Type B pancreatic cell (in vitro differentiated cells): ENCODE results near the gene LRBA. TPM values are rescaled to one million over a fixed set of nuclear protein-coding genes. Genes with fewer than 3 reads are reported as not detected.
"Not testable (repeated sequence)": the region's sequence is repeated elsewhere in the genome, so short reads cannot be mapped to it uniquely, and the experiment has no call there.

Experiments
- DNase-seq: peaks from one replicate; pipeline ENCODE4 v3.0.0; 2021; ENCODE audit warnings: mixed read lengths; ENCODE audit not compliant: unreplicated experiment; ENCODE audit errors: extremely low spot score
- H3K27ac Mint-ChIP-seq: 2 replicates; pipeline ENCODE4 v1.8.0; 2021; ENCODE audit warnings: mild to moderate bottlenecking, mixed read lengths
- H3K27me3 Mint-ChIP-seq: 2 replicates; pipeline ENCODE4 v1.8.0; 2021; ENCODE audit warnings: mixed read lengths
- H3K36me3 Mint-ChIP-seq: 2 replicates; pipeline ENCODE4 v1.8.0; 2021; ENCODE audit warnings: mixed read lengths
- H3K4me1 Mint-ChIP-seq: one replicate; pipeline ENCODE4 v1.8.0; 2021; ENCODE audit warnings: mixed read lengths; ENCODE audit not compliant: unreplicated experiment
- H3K4me3 Mint-ChIP-seq: 2 replicates; pipeline ENCODE4 v1.8.0; 2021; ENCODE audit warnings: mild to moderate bottlenecking, mixed read lengths
- H3K9me3 Mint-ChIP-seq: 2 replicates; pipeline ENCODE4 v1.8.0; 2021; ENCODE audit warnings: mixed read lengths
- total RNA-seq: library from RNA; stranded (reverse); gene quantifications from 2 replicates; pipeline ENCODE4 v1.2.1, GENCODE V29; 2021; ENCODE audit warnings: low replicate concordance
- TF ChIP-seq, protein P1 (sequence below): fragments of 200-600 bp; sonication (generic); conservative IDR thresholded peaks from 2 replicates; pipeline ENCODE4 v1.5.0; 2021; ENCODE audit warnings: antibody characterized with exemption, mild to moderate bottlenecking

LRBA gene
- total RNA-seq, 1 donor from 2014 or later: 64.5 TPM

DNA sequence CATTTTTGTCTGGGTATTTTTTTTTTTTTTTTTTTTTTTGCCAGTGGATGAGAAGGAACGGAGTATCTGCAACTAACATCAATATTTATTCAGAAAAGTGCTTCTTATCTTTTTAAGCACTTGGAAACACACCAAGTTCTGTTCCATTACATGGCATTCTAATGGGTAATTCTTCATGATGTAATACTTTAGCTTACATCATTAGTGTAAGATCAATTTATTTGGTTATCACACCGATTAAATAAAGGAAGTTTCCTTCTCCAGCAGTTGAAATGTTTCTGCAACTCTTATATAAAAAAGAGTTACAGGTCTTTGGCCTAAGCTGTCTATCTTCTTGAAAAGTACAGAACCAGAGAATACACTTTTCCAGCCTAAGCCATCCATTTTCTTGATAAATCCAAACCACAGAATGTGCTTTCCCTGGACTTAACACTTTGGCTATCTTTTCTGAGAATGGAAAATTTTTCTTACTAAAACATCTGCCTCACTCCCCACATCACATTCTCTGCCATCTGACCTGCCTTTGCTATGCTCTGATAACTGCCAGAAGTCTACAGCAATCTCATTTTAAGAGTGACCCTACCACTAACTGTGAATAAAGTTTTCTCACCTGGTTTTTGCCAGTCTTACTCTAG, 625.1 kb downstream of the LRBA start:
- no peak overlapping the region for H3K4me3 Mint-ChIP-seq
- no peaks in the 10 kb centered on the region for H3K27me3 Mint-ChIP-seq
- H3K27ac Mint-ChIP-seq: no peak overlapping the region
- DNase-seq: no peak
- H3K36me3 Mint-ChIP-seq: peaks cover 28% of the 10 kb centered on the region
- TF ChIP-seq, protein P1, sequence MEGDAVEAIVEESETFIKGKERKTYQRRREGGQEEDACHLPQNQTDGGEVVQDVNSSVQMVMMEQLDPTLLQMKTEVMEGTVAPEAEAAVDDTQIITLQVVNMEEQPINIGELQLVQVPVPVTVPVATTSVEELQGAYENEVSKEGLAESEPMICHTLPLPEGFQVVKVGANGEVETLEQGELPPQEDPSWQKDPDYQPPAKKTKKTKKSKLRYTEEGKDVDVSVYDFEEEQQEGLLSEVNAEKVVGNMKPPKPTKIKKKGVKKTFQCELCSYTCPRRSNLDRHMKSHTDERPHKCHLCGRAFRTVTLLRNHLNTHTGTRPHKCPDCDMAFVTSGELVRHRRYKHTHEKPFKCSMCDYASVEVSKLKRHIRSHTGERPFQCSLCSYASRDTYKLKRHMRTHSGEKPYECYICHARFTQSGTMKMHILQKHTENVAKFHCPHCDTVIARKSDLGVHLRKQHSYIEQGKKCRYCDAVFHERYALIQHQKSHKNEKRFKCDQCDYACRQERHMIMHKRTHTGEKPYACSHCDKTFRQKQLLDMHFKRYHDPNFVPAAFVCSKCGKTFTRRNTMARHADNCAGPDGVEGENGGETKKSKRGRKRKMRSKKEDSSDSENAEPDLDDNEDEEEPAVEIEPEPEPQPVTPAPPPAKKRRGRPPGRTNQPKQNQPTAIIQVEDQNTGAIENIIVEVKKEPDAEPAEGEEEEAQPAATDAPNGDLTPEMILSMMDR: no peak
- H3K4me1 Mint-ChIP-seq: peaks cover 4% of the 10 kb centered on the region
- H3K9me3 Mint-ChIP-seq: peaks cover 7% of the 10 kb centered on the region

DNA sequence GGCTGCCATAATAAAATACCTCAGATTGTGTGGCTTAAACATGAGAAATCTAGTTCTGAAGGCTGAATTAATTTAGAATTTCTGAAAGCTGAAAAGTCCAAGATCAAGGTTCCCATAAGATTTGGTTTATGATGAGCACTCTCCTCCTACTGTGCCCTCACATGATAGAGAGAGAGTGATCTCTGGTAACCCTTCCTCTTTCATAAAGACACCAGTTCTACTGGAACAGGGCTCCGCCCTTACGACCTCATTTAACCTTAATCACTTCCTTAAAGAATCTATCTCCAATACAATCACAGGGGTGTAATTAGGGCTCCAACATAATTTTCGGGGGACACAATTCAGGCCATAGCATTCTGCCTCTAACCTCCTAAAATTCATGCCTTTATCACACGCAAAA, 627.1 kb downstream of the LRBA start:
- Mint-ChIP-seq H3K27me3 (no peaks in the 10 kb centered on the region), H3K4me3 (no peak overlapping the region), H3K27ac (no peak overlapping the region), H3K36me3 (peaks cover 24% of the 10 kb centered on the region), H3K4me1 (peaks cover 8% of the 10 kb centered on the region), H3K9me3 (peaks cover 7% of the 10 kb centered on the region)
- TF ChIP-seq, protein P1: no peak
- no peak for DNase-seq

- H3K27ac Mint-ChIP-seq, DNase-seq, H3K9me3 Mint-ChIP-seq, H3K4me3 Mint-ChIP-seq, H3K27me3 Mint-ChIP-seq, H3K4me1 Mint-ChIP-seq: not testable (repeated sequence)
- peaks cover 15% of the 10 kb centered on the region for H3K36me3 Mint-ChIP-seq
Observed at GRCh38 chr4:150386415-150386814, 628.7 kb downstream of the LRBA start.

- TF ChIP-seq, protein P1: no peak
- no peak for DNase-seq
Observed at GRCh38 chr4:150385606-150386005, 629.5 kb downstream of the LRBA start.

GRCh38 chr4:150384249-150384648, 630.8 kb downstream of the LRBA start:
- H3K27me3 Mint-ChIP-seq: no peaks in the 10 kb centered on the region
- H3K36me3 Mint-ChIP-seq: peaks cover 15% of the 10 kb centered on the region
- no peak overlapping the region for H3K27ac Mint-ChIP-seq
- DNase-seq: no peak
- TF ChIP-seq, protein P1: no peak
- H3K4me1 Mint-ChIP-seq: peaks cover 8% of the 10 kb centered on the region
- H3K9me3 Mint-ChIP-seq: peaks cover 7% of the 10 kb centered on the region
- H3K4me3 Mint-ChIP-seq: no peak overlapping the region

More at GRCh38 chr4:150385606-150386005, 629.5 kb downstream of the LRBA start:
- peaks cover 7% of the 10 kb centered on the region for H3K9me3 Mint-ChIP-seq
- H3K4me3 Mint-ChIP-seq: no peak overlapping the region
- peak overlapping the region; percentile 1 for H3K27ac Mint-ChIP-seq
- peaks cover 8% of the 10 kb centered on the region for H3K4me1 Mint-ChIP-seq
- peaks cover 15% of the 10 kb centered on the region for H3K36me3 Mint-ChIP-seq
- no peaks in the 10 kb centered on the region for H3K27me3 Mint-ChIP-seq

DNA sequence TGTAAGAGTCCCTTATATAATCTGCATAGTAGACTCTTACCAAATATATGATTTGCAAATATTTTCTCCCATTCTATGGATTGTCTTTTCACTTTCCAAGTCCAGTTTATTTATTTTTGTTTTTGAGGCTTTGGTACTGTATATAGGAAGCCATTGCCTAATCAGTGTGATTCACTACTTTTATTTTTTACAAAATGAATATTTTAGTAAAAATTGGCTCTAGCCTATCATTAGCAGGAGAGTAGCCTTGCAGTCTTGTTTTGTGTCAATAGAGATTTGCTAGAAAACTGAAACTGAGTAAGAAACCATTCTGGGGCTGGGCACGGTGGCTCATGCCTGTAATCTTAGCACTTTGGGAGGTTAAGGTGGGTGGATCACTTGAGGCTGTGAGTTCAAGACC, 633.1 kb downstream of the LRBA start:
- Mint-ChIP-seq H3K27me3 (no peaks in the 10 kb centered on the region), H3K4me1 (peaks cover 8% of the 10 kb centered on the region), H3K27ac (no peak overlapping the region), H3K4me3 (no peak overlapping the region), H3K9me3 (no peaks in the 10 kb centered on the region), H3K36me3 (peaks cover 10% of the 10 kb centered on the region)
- TF ChIP-seq, protein P1: no peak
- DNase-seq: no peak
